Measurements from ENCODE around the gene PDF. TPM values are rescaled to one million over a fixed set of nuclear protein-coding genes. Genes with fewer than 3 reads are reported as not detected.
"Not testable (repeated sequence)": the region's sequence is repeated elsewhere in the genome, so short reads cannot be mapped to it uniquely, and the experiment has no call there.

The PDF gene, protein sequence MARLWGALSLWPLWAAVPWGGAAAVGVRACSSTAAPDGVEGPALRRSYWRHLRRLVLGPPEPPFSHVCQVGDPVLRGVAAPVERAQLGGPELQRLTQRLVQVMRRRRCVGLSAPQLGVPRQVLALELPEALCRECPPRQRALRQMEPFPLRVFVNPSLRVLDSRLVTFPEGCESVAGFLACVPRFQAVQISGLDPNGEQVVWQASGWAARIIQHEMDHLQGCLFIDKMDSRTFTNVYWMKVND
- 15.1 TPM for total RNA-seq

DNA sequence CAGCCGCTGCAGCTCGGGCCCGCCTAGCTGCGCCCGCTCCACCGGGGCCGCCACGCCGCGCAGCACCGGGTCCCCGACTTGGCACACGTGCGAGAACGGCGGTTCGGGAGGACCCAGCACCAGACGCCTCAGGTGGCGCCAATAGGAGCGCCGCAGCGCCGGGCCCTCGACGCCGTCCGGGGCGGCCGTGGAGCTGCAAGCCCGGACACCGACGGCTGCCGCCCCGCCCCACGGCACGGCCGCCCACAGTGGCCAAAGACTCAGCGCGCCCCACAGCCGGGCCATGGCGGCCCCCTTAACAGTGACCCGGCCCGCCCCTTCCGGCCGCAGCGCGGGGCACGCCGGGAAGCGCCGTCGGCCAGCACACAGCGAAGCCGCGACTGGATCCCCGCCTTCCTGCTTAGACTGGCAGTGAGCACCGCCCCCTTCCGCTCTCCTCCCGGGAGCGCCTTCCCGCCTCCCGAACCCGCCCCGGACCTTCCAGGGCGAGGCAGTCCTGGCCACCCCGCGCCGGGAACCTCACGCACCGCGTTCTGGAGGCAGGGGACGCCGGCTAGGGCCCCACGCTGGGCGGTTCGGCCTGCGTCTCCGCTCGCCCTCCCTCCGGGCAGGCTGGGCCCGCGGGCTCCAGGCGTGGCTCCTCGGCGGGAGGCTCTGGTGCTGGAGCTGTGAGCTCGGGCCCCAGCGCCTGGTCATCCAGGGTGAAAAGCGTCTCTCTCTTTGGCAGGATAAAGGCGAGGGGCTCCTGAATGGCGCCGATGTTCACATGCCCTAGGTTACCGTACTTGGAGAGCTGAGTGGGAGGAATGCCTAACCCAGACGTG, at the start of gene PDF:
PDF (minus strand) TSS at position 303 of the 824 bp plus-strand sequence; CDS start at position 285, 18 bp downstream.
- peak; percentile 95 for DNase-seq (ENCODE audit: low spot score)

DNA sequence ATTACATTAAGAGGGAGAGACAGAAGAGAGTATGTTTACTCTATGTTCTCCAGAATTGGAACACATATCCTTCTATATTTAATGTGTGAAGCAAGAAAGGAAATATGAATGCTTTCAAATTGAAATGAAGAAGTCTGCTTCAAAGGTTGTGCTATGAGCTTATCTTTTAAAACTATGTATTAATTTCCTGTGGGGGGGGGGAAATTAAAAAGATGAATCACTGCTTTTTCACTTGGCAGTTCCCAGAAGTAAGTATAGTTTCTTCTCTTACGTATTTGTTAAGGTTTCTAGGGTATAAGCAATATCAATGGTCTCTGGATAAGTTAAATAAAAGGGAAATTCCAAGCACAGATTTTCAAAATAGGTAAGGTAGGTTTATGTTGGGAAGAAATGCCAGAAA, 48.4 kb upstream of the PDF start:
- DNase-seq (ENCODE audit: low spot score), result no peak

DNA sequence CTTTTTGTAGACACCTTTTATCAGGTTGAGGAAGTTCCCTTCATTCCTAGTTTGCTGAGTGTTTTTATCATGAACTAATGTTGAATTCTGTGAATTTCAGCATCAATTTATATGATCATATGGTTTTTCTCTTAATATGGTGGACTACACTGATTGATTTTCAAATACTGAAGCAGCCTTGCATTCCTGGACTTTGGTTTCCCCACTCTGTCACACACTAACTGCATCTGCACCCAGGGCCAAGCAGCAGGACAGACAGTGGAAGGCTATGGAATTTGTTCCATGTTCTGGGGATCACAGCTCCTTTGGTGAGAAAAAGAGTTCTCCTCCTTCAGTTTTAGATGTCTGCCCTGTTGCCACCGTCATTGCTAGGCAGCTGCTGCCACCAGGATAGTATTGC, 47.6 kb upstream of the PDF start:
- DNase-seq (ENCODE audit: low spot score), result no peak

DNA sequence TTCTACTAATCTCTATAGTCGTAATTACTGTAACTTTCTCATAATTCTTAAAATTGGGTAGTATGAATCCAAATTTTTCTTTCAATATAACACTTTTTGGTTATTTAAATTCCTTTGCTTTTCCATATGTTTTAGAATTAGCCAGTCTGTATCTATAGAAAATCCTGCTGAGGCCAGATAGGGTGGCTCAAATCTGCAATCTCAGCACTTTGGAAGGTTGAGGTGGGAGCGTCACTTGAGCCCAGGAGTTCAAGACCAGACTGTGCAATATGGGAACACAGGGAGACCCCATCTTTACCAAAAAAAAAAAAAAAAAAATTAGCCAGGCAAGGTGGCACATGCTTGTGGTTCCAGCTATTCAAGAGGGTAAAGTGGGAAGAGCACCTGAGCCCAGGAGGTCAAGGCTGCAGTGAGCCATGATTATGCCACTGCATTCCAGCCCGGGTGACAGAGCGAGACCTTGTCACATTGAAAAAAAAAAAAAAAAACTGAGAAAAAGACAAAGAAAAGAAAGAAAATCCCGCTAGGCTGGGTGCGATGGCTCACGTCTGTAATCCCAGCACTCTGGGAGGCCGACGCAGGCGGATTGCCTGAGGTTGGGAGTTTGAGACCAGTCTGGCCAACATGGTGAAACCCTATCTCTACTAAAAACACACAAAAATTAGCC, 46.1 kb upstream of the PDF start:
- no peak for DNase-seq (ENCODE audit: low spot score)

DNA sequence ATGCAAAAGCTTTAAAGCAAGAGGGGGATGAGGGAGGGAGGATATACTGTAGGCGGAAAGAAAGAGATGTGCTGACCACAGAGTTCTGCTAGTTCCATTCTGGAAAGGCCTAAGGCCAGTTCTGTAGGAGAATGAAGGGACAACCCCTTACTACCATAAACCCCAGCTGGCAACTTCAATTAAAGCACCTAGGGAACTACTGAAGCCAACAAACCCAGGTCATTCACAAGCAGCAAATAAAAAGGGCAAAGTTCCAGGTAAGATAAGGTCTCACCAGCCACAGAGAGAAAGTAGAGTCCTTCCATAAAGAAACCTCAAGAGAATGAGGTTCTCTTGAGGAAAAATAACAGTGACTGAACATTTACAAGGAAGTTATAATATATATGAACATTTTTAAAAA, 42.6 kb upstream of the PDF start:
- DNase-seq (ENCODE audit: low spot score), result no peak

DNA sequence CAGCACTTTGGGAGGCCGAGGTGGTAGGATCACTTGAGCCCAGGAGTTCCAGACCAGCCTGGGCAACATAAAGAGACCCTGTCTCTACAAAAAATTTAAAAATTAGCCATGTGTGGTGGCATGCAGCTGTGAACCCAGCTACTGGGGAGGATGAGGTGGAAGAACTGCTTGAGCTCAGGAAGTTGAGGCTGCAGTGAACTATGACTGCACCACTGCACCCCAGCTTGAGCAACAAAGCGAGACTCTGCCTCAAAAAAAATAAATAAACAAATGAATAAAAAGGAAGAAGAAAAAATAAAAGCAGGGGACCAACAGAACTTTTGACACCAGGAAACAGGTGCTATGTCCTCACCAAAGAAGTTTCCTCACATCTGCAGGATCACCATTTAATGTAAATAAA, 41.2 kb upstream of the PDF start:
- no peak for DNase-seq (ENCODE audit: low spot score)

DNA sequence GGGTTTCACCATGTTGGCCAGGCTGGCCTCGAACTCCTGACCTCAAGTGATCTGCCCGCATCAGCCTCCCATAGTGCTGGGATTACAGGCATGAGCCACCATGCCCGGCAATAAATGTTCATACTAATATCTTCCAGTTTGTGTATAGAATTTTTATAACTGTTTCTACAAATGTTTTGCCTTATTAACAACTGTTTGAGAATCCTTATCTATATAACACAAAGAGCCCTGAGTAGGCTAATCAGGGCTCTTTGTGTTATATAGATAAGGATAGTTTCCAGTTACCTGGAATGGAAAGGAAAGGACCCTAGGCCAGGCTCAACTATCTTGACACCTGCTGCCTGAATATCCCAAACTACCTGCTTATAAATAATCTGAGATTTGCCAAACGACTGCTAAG, 38.5 kb upstream of the PDF start:
- DNase-seq (ENCODE audit: low spot score), result no peak

DNA sequence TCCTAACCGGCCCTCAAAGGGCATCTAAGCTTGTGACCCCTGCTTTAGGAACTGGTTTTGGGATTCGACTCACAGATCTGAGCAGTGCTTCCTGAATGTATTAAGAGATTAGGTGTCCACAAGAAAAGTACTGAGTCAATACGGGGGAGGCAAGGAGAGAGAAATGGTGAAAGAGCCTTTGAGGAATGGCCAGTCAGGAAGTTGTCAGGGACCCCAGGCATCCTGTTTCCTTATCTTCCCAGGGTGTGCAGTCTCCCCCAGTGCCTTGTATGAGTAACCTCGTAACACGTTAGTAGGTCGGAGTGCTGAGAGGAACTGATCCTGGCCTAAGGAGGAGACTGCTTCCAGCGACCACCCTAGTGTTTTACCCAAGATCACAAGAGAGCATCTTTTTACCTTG, 37.6 kb upstream of the PDF start:
- no peak for DNase-seq (ENCODE audit: low spot score)

DNA sequence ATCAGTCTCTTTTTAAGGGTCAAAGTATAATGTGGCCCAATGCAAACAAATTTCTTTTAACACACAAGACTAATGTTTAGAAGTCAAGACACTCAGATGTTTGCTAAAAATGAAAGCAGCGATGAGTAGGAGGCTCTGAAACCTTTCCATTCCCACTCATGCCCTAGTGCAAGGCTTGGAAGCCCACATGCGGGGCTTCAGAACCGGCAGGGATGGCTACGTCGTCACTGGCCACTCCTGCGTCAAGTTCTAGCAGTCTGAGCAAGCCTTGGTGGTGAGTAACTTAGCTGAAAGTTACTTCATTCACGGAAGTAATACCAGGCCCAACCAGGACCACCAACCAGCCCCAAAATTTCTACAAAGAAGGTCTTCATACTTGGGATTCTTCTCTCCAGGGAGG, 36.0 kb upstream of the PDF start:
- no peak for DNase-seq (ENCODE audit: low spot score)

DNA sequence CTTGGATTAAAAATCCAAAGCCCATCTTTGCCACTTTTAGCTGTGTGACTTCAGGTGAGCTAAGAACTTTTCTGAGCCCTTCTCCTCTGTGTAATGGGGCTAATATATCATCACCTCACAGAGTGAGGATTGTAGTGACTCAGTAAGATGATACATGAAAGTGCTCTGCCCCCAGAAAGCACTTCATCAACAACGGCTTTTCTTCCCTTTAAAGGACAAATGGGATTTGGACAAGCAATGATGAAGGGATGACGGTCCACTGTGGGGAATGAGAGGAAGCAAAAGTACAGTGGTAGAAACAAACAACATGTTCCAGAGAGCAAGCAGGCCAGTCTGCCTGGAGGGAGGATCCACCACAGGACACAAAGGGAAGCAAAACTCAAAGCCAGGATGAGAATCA, 35.5 kb upstream of the PDF start:
- no peak for DNase-seq (ENCODE audit: low spot score)

DNA sequence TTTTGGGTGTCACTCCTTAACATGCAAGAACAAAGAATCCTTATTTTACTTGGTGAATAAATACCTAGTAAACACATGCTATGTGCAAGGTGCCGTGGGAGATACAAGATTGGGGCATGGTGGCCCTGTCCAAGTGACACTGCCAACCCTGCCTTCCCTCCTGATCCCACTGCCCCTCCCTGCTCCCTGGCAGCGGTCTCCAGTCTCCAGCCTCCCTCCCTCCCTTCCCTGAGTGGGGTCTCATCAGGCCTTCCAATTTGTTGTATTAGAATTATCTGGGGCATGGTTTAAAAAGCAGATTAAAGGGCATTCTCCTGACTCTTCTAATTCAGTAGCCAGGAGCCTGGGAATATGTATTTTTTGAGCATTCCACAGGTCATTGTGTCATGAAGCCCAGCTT, 33.7 kb upstream of the PDF start:
- no peak for DNase-seq (ENCODE audit: low spot score)

DNA sequence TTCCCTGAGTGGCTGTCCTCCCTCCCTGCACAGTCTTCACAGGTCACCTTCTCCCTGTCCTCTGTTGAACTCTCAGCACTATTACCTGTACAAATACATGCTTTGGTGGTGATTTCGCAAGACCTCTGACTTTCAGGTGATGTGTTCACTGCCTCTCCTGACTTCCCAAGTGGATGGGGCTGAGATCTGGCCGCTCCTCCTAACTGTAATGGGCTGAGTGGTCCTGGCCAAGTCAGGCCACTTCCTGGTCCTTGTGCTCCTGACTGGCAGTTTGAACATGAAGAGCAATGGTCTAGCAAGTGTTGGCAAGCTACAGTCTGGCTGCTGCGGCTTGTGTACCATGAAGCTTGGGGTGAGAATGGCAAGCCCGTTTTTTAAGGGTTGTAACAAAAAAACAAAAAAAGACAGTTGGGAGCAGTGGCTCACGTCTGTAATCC, 32.9 kb upstream of the PDF start:
- no peak for DNase-seq (ENCODE audit: low spot score)

DNA sequence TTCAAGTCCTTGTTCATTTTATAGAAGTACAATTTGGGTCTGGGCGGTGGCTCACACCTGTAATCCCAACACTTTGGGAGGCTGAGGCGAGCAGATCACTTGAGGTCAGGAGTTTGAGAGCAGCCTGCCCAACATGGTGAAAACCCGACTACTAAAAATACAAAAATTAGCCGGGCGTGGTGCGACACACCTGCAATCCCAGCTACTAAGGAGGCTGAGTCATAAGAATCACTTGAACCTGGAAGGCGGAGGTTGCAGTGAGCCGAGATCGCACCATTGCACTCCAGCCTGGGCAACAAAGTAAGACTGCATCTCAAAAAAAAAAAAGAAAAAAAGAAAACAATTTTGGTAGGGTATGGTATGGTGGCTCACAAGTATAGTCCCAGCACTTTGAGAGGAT, 29.7 kb upstream of the PDF start:
- DNase-seq (ENCODE audit: low spot score), result not testable (repeated sequence)

DNA sequence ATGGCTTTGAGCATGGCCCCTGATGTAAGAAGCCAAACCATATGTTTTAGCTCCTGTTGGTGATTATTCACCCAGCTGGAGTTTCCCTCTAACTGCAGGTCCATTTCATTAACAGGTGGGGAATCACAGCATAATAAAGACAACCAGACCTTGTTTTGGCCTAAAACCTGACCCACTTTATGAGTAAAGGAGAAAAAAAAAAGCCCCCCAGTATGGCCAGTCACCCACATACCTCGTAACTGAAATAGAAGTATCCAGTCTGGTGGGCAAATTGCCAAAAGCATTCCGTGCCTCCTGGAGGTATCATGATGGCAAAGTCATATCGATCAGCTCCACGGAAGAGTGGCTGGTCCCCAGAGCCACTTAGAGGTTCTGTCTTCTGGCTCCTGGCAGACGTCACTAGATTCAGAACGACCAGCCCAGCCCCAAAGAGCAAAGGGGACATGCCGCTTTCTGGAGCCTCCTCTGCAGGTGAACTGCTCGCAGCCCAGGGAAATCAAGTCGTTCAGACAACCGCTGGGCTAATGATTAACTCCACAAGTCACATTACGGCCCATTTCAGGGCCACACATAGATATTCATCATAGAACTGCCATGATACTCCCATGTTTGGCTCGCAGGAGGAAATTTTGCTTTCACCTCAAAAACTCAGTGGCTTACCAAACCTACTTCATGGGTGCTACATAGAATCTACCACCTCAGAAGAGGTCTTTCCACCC, 21.1 kb upstream of the PDF start, which contains the start of gene TMED6:
TMED6 (minus strand) TSS at position 478 of the 719 bp plus-strand sequence; CDS start at position 445, 33 bp downstream.
- DNase-seq (ENCODE audit: low spot score), result no peak

DNA sequence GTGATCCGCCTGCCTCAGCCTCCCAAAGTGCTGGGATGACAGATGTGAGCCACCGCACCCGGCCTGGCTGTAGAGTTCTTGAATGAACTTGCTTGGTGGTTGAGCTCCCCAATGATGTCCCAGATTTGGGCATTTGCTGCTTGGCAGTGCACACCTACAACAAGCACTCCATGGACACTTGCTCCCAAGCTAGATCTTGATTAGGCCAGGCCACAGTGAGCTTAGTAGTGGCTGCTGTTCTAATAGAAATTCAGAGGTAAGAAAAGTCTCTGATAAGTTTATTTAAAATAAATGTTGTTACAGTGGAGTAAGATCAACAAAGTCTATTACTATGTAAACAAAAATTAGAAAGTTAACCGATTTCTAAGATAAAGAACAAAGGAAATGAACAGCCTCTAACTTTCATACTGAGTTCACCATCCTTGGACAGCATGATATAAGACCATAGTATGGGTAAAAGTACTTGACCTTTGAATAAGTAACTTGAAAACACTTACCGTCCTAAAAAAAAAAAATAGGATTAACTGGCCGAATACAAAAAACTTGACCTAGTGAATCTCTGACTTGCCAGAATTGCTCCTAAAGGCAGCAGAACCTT, 20.2 kb upstream of the PDF start:
- DNase-seq (ENCODE audit: low spot score), result no peak

DNA sequence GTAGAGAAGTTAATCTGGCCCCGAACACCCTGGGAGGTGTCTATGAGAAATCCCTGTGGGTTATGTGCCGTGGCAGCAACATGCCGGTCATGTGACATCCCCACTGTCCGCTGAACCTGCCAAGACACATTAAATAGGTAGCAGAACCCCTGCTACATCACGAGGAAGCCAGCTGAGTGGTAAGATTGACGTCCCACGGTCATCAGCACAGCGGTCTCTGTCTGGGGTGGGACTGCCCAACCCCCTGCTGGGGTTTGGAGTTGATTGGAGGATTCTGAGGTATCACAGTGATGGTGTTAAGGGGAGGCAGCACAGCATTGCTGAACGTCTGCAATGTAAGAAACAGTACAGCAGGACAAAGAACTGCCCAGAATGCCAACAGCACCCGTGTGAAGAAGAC, 19.1 kb upstream of the PDF start:
- no peak for DNase-seq (ENCODE audit: low spot score)

DNA sequence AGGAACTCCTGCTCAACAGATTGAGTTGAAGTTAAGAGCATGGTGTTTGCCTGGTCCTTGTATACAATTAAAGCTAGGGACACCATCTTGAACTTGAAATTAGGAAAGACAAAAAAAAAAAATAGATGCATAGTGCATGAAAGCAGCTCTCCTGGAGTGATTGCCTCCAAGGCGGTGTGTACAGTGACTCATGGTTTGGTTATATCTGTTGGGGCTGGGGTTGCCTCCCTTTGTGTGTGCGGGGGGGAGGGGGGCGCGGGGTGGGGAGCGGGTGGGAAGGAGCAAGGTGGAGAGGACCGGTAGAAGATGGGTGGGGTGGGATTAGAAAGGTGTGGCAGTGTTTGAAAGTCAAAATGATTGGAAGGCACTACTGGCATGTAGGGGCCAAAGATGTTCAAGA, 17.8 kb upstream of the PDF start:
- no peak for DNase-seq (ENCODE audit: low spot score)

DNA sequence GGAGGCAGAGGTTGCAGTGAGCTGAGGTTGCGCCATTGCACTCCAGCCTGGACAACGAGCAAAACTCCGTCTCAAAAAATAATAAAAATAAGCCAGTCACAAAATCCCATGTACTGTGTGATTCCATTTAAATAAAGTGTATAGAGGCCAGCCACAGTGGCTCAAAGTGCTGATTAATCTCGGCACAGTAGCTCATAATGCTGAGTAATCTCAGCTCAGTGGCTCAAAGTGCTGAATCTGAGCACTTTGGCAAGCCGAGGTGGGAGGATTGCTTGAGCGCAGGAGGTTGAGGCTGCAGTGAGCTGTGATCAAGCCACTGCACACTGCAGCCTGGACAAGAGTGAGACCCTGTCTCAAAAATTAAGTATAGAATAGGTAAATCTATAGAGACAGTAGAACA, 16.3 kb upstream of the PDF start:
- DNase-seq (ENCODE audit: low spot score), result no peak

DNA sequence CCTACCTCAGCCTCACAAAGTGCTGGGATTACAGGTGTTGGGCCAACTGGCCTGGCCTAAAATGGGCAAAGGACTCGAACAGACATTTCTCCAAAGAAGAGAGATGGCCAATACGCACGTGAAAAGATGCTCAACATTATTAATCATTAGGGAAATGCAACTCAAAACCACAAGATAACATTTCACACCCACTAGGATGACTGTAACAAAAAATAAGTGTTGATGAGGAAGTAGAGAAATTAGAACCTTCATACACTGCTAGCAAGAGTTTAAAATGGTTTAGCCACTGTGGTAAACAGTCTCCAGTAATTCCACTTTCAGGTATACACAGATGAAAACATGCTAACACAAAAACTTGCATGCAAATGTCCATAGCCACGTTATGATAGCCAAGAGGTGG, 15.5 kb upstream of the PDF start:
- DNase-seq (ENCODE audit: low spot score), result no peak

DNA sequence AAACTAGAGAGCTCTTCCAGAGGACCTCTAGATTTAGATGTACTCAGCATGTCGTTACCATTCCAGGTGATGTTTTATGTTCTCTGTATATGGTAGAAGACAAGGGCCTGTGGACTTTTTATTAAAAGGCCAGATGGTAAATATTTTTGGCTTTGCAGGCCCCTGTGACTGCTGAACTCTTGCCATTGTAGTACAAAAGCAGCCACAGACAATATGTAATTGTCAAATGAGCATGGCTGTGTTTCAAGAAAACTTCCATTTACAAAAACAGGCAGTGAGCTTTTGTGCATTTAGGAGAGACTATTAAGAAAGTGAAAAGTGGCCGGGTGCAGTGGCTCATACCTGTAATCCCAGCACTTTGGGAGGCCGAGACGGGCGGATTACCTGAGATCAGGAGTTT, 13.8 kb upstream of the PDF start:
- no peak for DNase-seq (ENCODE audit: low spot score)

DNA sequence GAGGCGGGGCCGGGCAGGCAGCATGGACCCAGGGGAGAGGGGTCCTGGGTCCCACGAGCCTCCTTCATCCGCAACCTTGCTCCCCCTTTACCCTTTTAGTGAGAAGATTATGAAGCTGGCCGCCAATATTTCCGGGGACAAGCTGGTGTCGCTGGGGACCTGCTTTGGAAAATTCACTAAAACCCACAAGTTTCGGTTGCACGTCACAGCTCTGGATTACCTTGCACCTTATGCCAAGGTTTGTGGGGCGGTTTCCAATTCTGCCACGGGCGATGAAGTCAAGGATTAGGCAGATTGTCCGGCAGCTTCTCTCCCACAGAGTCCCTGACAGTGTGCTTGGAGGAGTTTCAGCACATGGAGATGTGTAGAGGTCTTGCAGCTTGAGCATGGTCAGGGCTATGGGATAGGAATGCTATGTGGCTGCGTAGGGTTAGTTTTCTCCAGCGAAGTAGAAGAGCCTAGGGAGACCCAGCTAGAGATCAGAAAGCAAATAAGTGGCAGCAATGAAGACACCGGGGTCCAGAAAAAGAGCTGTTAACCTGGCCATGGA, 9.8 kb upstream of the PDF start:
- no peak for DNase-seq (ENCODE audit: low spot score)
